Measurements from ENCODE around the gene CLNK. TPM values are rescaled to one million over a fixed set of nuclear protein-coding genes. Genes with fewer than 3 reads are reported as not detected.

Gene CLNK
- total and polyA plus RNA-seq, 2 of the 13 experiments (the other 11 are each of a cell fraction or from before 2014, with no cell fraction given) = not detected

DNA sequence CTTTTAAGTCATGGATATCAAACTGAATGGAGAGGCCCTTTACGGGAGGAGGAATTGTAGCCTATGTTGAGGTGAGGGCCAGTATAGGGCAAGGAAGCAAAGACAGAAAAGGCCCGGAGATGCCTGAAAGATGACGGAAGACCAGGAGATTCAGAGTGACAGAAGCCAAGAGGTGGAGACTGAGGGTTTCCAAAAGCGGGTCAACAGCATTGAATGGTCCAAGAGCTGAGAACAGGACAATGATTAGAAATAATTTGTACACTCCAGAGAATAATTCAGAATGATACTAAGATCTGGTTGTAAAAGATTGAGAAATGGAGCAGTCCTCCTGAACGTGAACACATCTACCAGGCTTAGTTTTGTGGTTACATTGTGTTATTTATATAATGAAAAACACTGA, 181.9 kb downstream of the CLNK start (continued):
- TF ChIP-seq, protein P1, sequence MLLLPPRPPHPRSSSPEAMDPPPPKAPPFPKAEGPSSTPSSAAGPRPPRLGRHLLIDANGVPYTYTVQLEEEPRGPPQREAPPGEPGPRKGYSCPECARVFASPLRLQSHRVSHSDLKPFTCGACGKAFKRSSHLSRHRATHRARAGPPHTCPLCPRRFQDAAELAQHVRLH (CRISPR knock-in tag; IDR thresholded peaks at IDR 0.05; ENCODE audit: borderline replicate concordance, low read depth) = no peak

DNA sequence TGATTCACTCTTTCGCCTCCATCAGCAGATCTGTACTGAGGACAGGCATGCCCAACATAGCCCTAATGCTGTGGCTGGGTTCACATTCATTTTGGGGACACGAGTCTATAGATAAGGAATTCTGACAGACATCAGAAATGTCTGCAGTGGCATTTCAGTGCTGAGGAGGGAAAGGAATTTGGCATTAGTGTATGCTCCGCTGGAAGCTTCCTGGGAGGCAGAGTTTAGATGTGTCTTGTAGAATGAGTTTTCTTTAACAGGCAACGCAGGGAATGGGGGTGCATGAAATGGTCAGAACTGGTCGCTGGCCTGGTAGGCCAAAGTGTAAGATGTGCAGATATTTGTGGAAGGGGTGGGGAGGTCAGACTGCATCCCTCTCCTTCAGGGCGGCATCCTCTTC, 183.8 kb downstream of the CLNK start:
- Histone ChIP-seq H3K4me2 (ENCODE audit: low read depth, low read length) (no peak overlapping the region), H4K20me1 (ENCODE audit: insufficient read depth, low read length) (no peaks in the 10 kb centered on the region), H3K36me3 (replicated peaks in 1 of 2; ENCODE audit: control insufficient read depth in 1 of 2, insufficient read depth in 2 of 2, low read length in 2 of 2) (no peaks in the 10 kb centered on the region), H3K27ac (ENCODE audit: extremely low read length, insufficient read depth, low read length) (no peak overlapping the region), H2AFZ (ENCODE audit: low read length) (no peak overlapping the region), H3K79me2 (ENCODE audit: insufficient read depth, low read length) (no peaks in the 10 kb centered on the region), H3K27me3 (ENCODE audit: control insufficient read depth in 1 of 2, insufficient read depth in 2 of 2, low read length in 2 of 2) (peaks cover 2 to 7% of the 10 kb centered on the region in 2 experiments; a peak in 4 of 5 replicates), H3K4me1 (ENCODE audit: insufficient read depth, low read length) (no peaks in the 10 kb centered on the region), H3K9me3 (ENCODE audit: low read length) (no peaks in the 10 kb centered on the region), H3K4me3 (replicated peaks in 1 of 3; ENCODE audit: insufficient read depth in 1 of 3, low read depth in 2 of 3, low read length in 3 of 3) (no peak overlapping the region), H3K9ac (ENCODE audit: insufficient read depth, low read depth, low read length) (no peak overlapping the region)
- ChIA-PET CTCF (ENCODE audit: low intra/inter-chr PET ratio, low total read pairs) (no interaction called here), POLR2A (no interaction called here)
- no peak for TF ChIP-seq ADNP (CRISPR knock-in tag; IDR thresholded peaks at IDR 0.05)
- no peak for TF ChIP-seq BORCS8-MEF2B (CRISPR knock-in tag; IDR thresholded peaks at IDR 0.05)
- no peak for TF ChIP-seq SAFB2 (CRISPR knock-in tag; IDR thresholded peaks at IDR 0.05; ENCODE audit: borderline replicate concordance, low read depth)
- TF ChIP-seq CENPBD1 (CRISPR knock-in tag; IDR thresholded peaks at IDR 0.05; ENCODE audit: borderline replicate concordance, low read depth) = no peak
- no peak for TF ChIP-seq TBL1XR1 (IDR thresholded peaks at IDR 0.05; ENCODE audit: borderline replicate concordance, low read length, partially characterized antibody)
- no peak for TF ChIP-seq ZNF724P (CRISPR knock-in tag; IDR thresholded peaks at IDR 0.05; ENCODE audit: borderline replicate concordance)
- TF ChIP-seq ZNF878 (CRISPR knock-in tag; IDR thresholded peaks at IDR 0.05) = no peak
- no peak for TF ChIP-seq SMAD9 (CRISPR knock-in tag; IDR thresholded peaks at IDR 0.05)
- no peak for TF ChIP-seq TRIM22 (IDR thresholded peaks at IDR 0.05)
- no peak for TF ChIP-seq KAT8 (CRISPR knock-in tag; IDR thresholded peaks at IDR 0.05)
- no peak for TF ChIP-seq KDM5B (CRISPR knock-in tag; IDR thresholded peaks at IDR 0.05; ENCODE audit: borderline replicate concordance)
- TF ChIP-seq TMF1 (CRISPR knock-in tag; IDR thresholded peaks at IDR 0.05; ENCODE audit: low read depth) = no peak
- TF ChIP-seq REPIN1 (CRISPR knock-in tag; IDR thresholded peaks at IDR 0.05; ENCODE audit: borderline replicate concordance, low read depth) = no peak
- no peak for TF ChIP-seq TRIM24 (CRISPR knock-in tag; IDR thresholded peaks at IDR 0.05)
- TF ChIP-seq, protein P2, sequence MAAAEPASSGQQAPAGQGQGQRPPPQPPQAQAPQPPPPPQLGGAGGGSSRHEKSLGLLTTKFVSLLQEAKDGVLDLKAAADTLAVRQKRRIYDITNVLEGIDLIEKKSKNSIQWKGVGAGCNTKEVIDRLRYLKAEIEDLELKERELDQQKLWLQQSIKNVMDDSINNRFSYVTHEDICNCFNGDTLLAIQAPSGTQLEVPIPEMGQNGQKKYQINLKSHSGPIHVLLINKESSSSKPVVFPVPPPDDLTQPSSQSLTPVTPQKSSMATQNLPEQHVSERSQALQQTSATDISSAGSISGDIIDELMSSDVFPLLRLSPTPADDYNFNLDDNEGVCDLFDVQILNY (CRISPR knock-in tag; conservative IDR thresholded peaks at IDR 0.05) = no peak
- TF ChIP-seq ZNF256 (CRISPR knock-in tag; conservative IDR thresholded peaks at IDR 0.05) = no peak
- in situ Hi-C loops (cut with HindIII; ENCODE audit: extremely low pct_ligation_motif_present, low pct_unique_long_range_greater_than_20kb) = no loop called here
- intact Hi-C loops (cut with micrococcal nuclease; ENCODE audit: unreplicated experiment) = no loop called here
- no TSS peak for BruUV-seq (replicated peaks)
- 45% methylated on average over 6 of the region's 6 CpGs for WGBS (ENCODE audit: low lambda C conversion rate)
- FAIRE-seq (no peak), DNase-seq (ENCODE audit: low spot score) (no peak), ATAC-seq (no peak)
